Effector memory CD4-positive, alpha-beta T cell (primary cell): ENCODE measurements around the gene SEMA4B.
"Not testable (repeated sequence)": the region's sequence is repeated elsewhere in the genome, so short reads cannot be mapped to it uniquely, and the experiment has no call there.

Experiments used
- DNase-seq, 3 donors: peaks; one replicate each; pipeline ENCODE4 v3.0.0-alpha.2; 2020
- H3K27ac ChIP-seq: 2 replicates; pipeline ENCODE4 v1.7.0; 2013; ENCODE audit warnings: mild to moderate bottlenecking, low read length, moderate library complexity; ENCODE audit not compliant: insufficient read depth, poor library complexity, severe bottlenecking
- H3K27me3 ChIP-seq: replicated peaks from 2 replicates; pipeline ENCODE4 v1.7.0; 2013; ENCODE audit warnings: mild to moderate bottlenecking, low read length; ENCODE audit not compliant: insufficient read depth, control insufficient read depth, poor library complexity, severe bottlenecking
- H3K36me3 ChIP-seq: 2 replicates; pipeline ENCODE4 v1.7.0; 2013; ENCODE audit warnings: mild to moderate bottlenecking, low read length, moderate library complexity; ENCODE audit not compliant: control insufficient read depth, insufficient read depth
- H3K4me1 ChIP-seq: 2 replicates; pipeline ENCODE4 v1.7.0; 2013; ENCODE audit warnings: low read length, mild to moderate bottlenecking; ENCODE audit not compliant: control insufficient read depth, insufficient read depth, poor library complexity, severe bottlenecking
- H3K4me3 ChIP-seq: 2 replicates; pipeline ENCODE4 v1.7.0; 2013; ENCODE audit warnings: low read length, low read depth, mild to moderate bottlenecking; ENCODE audit not compliant: insufficient read depth, poor library complexity, severe bottlenecking
- H3K9me3 ChIP-seq: 2 replicates; pipeline ENCODE4 v1.7.0; 2013; ENCODE audit warnings: mild to moderate bottlenecking, low read length, moderate library complexity; ENCODE audit not compliant: control insufficient read depth

Gene SEMA4B

GRCh38 chr15:90181776-90182175 lies 19.4 kb upstream of the SEMA4B start:
- no peak for DNase-seq
- Histone ChIP-seq H3K36me3 (no peaks in the 10 kb centered on the region), H3K4me1 (peaks cover 3% of the 10 kb centered on the region), H3K9me3 (no peaks in the 10 kb centered on the region), H3K27ac (no peak overlapping the region), H3K27me3 (no peaks in the 10 kb centered on the region), H3K4me3 (no peak overlapping the region)

GRCh38 chr15:90184119-90184785 lies 16.9 kb upstream of the SEMA4B start:
- Histone ChIP-seq H3K27ac (peak overlapping the region; percentile 51), H3K36me3 (no peaks in the 10 kb centered on the region), H3K4me3 (peak overlapping the region; percentile 75), H3K4me1 (peaks cover 3% of the 10 kb centered on the region), H3K9me3 (no peaks in the 10 kb centered on the region), H3K27me3 (no peaks in the 10 kb centered on the region)
- no peak for DNase-seq

- Histone ChIP-seq H3K9me3 (no peaks in the 10 kb centered on the region), H3K36me3 (no peaks in the 10 kb centered on the region), H3K4me1 (peaks cover 3% of the 10 kb centered on the region), H3K4me3 (peak overlapping the region; percentile 75), H3K27ac (peak overlapping the region; percentile 51), H3K27me3 (no peaks in the 10 kb centered on the region)
- DNase-seq, result peak; percentile 18 to 52 (median 29)
Observed at GRCh38 chr15:90184786-90185704, 16.1 kb upstream of the SEMA4B start.

- Histone ChIP-seq H3K27me3 (no peaks in the 10 kb centered on the region), H3K9me3 (no peaks in the 10 kb centered on the region), H3K4me3 (no peak overlapping the region), H3K4me1 (peaks cover 14% of the 10 kb centered on the region), H3K36me3 (no peaks in the 10 kb centered on the region), H3K27ac (no peak overlapping the region)
- no peak for DNase-seq
Observed at GRCh38 chr15:90187257-90187868, 13.8 kb upstream of the SEMA4B start.

GRCh38 chr15:90188065-90188464 lies 13.1 kb upstream of the SEMA4B start:
- H3K9me3 ChIP-seq, H3K27me3 ChIP-seq, H3K36me3 ChIP-seq, H3K27ac ChIP-seq, DNase-seq, H3K4me3 ChIP-seq: not testable (repeated sequence)
- H3K4me1 ChIP-seq, result peaks cover 14% of the 10 kb centered on the region

- H3K9me3 ChIP-seq, result no peaks in the 10 kb centered on the region
- DNase-seq, result no peak
- H3K4me1 ChIP-seq, result peaks cover 14% of the 10 kb centered on the region
- no peak overlapping the region for H3K27ac ChIP-seq
- no peak overlapping the region for H3K4me3 ChIP-seq
- H3K36me3 ChIP-seq, result no peaks in the 10 kb centered on the region
- H3K27me3 ChIP-seq, result no peaks in the 10 kb centered on the region
Observed at GRCh38 chr15:90188914-90189748, 12.0 kb upstream of the SEMA4B start.

GRCh38 chr15:90189781-90190467 lies 11.2 kb upstream of the SEMA4B start:
- no peak for DNase-seq
- no peaks in the 10 kb centered on the region for H3K27me3 ChIP-seq
- no peak overlapping the region for H3K27ac ChIP-seq
- H3K36me3 ChIP-seq, result no peaks in the 10 kb centered on the region
- H3K4me3 ChIP-seq, result no peak overlapping the region
- H3K4me1 ChIP-seq, result peaks cover 11% of the 10 kb centered on the region
- no peaks in the 10 kb centered on the region for H3K9me3 ChIP-seq

- no peak overlapping the region for H3K4me3 ChIP-seq
Observed at GRCh38 chr15:90190606-90191343, 10.4 kb upstream of the SEMA4B start.

GRCh38 chr15:90191344-90191687 lies 9.8 kb upstream of the SEMA4B start:
- Histone ChIP-seq H3K27me3 (no peaks in the 10 kb centered on the region), H3K27ac (no peak overlapping the region), H3K4me1 (peaks cover 11% of the 10 kb centered on the region), H3K4me3 (no peak overlapping the region), H3K9me3 (no peaks in the 10 kb centered on the region), H3K36me3 (no peaks in the 10 kb centered on the region)
- no peak for DNase-seq

More at GRCh38 chr15:90190606-90191343, 10.4 kb upstream of the SEMA4B start:
- Histone ChIP-seq H3K4me1 (peaks cover 11% of the 10 kb centered on the region), H3K27me3 (no peaks in the 10 kb centered on the region), H3K36me3 (no peaks in the 10 kb centered on the region), H3K27ac (no peak overlapping the region), H3K9me3 (no peaks in the 10 kb centered on the region)
- no peak for DNase-seq
